ENCODE results near the gene APRT. TPM values are rescaled to one million over a fixed set of nuclear protein-coding genes. Genes with fewer than 3 reads are reported as not detected.

The APRT gene
- total and polyA plus RNA-seq, 10 of the 15 experiments (the other 5 are each of a cell fraction or from before 2014, with no cell fraction given), result 30.6 to 495 (median 166) TPM

DNA sequence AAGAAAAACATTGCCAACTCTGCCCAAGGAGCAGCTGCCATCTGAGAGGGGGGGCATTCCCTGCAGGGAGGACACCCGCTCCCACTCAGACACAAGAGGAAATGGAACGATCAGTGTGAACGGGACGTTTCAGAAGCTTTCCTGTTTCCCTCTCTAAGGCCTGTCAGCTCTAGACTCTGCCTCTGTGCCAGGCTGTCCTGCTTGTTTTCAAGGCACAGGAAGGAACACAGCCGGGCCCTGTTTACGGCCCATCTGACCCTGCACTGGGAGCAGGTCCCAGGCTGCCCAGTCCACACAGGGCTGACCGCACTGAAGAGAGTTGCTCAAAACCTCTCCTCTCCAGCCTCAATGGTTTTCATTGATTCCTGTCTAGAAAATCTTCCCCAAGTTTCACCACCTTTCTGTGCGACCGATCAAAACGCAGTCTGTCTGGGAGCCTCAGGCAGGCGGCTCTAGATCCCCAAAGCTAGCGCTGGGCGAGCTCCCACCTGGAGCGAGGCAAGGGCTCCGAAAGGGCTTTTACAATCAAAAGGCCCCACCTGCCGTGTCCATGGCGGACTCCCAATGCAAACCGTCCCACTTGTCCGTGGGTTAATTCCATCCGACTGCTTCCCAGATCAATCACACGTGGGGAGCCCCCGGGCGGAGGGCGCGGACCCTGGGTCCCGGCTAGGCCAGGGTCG lies 28.2 kb downstream of the APRT start (continued):
- TF ChIP-seq RELA (IDR thresholded peaks at IDR 0.05; ENCODE audit: borderline replicate concordance, partially characterized antibody), result no peak
- no peak for TF ChIP-seq CBFB (IDR thresholded peaks at IDR 0.05; ENCODE audit: low read depth)
- TF ChIP-seq, protein P1, sequence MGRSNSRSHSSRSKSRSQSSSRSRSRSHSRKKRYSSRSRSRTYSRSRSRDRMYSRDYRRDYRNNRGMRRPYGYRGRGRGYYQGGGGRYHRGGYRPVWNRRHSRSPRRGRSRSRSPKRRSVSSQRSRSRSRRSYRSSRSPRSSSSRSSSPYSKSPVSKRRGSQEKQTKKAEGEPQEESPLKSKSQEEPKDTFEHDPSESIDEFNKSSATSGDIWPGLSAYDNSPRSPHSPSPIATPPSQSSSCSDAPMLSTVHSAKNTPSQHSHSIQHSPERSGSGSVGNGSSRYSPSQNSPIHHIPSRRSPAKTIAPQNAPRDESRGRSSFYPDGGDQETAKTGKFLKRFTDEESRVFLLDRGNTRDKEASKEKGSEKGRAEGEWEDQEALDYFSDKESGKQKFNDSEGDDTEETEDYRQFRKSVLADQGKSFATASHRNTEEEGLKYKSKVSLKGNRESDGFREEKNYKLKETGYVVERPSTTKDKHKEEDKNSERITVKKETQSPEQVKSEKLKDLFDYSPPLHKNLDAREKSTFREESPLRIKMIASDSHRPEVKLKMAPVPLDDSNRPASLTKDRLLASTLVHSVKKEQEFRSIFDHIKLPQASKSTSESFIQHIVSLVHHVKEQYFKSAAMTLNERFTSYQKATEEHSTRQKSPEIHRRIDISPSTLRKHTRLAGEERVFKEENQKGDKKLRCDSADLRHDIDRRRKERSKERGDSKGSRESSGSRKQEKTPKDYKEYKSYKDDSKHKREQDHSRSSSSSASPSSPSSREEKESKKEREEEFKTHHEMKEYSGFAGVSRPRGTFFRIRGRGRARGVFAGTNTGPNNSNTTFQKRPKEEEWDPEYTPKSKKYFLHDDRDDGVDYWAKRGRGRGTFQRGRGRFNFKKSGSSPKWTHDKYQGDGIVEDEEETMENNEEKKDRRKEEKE (IDR thresholded peaks at IDR 0.05), result no peak
- TF ChIP-seq, protein P2, sequence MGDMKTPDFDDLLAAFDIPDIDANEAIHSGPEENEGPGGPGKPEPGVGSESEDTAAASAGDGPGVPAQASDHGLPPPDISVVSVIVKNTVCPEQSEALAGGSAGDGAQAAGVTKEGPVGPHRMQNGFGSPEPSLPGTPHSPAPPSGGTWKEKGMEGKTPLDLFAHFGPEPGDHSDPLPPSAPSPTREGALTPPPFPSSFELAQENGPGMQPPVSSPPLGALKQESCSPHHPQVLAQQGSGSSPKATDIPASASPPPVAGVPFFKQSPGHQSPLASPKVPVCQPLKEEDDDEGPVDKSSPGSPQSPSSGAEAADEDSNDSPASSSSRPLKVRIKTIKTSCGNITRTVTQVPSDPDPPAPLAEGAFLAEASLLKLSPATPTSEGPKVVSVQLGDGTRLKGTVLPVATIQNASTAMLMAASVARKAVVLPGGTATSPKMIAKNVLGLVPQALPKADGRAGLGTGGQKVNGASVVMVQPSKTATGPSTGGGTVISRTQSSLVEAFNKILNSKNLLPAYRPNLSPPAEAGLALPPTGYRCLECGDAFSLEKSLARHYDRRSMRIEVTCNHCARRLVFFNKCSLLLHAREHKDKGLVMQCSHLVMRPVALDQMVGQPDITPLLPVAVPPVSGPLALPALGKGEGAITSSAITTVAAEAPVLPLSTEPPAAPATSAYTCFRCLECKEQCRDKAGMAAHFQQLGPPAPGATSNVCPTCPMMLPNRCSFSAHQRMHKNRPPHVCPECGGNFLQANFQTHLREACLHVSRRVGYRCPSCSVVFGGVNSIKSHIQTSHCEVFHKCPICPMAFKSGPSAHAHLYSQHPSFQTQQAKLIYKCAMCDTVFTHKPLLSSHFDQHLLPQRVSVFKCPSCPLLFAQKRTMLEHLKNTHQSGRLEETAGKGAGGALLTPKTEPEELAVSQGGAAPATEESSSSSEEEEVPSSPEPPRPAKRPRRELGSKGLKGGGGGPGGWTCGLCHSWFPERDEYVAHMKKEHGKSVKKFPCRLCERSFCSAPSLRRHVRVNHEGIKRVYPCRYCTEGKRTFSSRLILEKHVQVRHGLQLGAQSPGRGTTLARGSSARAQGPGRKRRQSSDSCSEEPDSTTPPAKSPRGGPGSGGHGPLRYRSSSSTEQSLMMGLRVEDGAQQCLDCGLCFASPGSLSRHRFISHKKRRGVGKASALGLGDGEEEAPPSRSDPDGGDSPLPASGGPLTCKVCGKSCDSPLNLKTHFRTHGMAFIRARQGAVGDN (IDR thresholded peaks at IDR 0.05), result no peak

Data from GM12878 (cell line).